ENCODE data around the gene CARD14.
"Not testable (repeated sequence)": the region's sequence is repeated elsewhere in the genome, so short reads cannot be mapped to it uniquely, and the experiment has no call there.

CARD14 gene

GRCh38 chr17:80223838-80224497, 54.1 kb downstream of the CARD14 start:
- DNase-seq = no peak

GRCh38 chr17:80224683-80225082, 54.9 kb downstream of the CARD14 start:
- no peak for DNase-seq

- no peak for DNase-seq
Observed at GRCh38 chr17:80225230-80225629, 55.4 kb downstream of the CARD14 start.

- DNase-seq = no peak
Observed at GRCh38 chr17:80227156-80227555, 57.3 kb downstream of the CARD14 start.

GRCh38 chr17:80227666-80228065, 57.8 kb downstream of the CARD14 start:
- no peak for DNase-seq

- DNase-seq = no peak
Observed at GRCh38 chr17:80228477-80228876, 58.6 kb downstream of the CARD14 start.

- DNase-seq = no peak
Observed at GRCh38 chr17:80229011-80229410, 59.2 kb downstream of the CARD14 start.

- DNase-seq = no peak
Observed at GRCh38 chr17:80232438-80232837, 62.6 kb downstream of the CARD14 start.

GRCh38 chr17:80233202-80233601, 63.4 kb downstream of the CARD14 start:
- no peak for DNase-seq

- DNase-seq = no peak
Observed at GRCh38 chr17:80236911-80237310, 67.1 kb downstream of the CARD14 start.

GRCh38 chr17:80237386-80237785, 67.6 kb downstream of the CARD14 start:
- DNase-seq = no peak

- DNase-seq = no peak
Observed at GRCh38 chr17:80242505-80242904, 72.7 kb downstream of the CARD14 start.

- no peak for DNase-seq
Observed at GRCh38 chr17:80243526-80244433, 74.0 kb downstream of the CARD14 start.

- DNase-seq = not testable (repeated sequence)
Observed at GRCh38 chr17:80244448-80244847, 74.6 kb downstream of the CARD14 start.

GRCh38 chr17:80244871-80245509, 75.2 kb downstream of the CARD14 start:
- DNase-seq = no peak

GRCh38 chr17:80245566-80246265, 75.9 kb downstream of the CARD14 start:
- DNase-seq = no peak

- no peak for DNase-seq
Observed at GRCh38 chr17:80246266-80246681, 76.4 kb downstream of the CARD14 start.

- DNase-seq = no peak
Observed at GRCh38 chr17:80246726-80247125, 76.9 kb downstream of the CARD14 start.

- no peak for DNase-seq
Observed at GRCh38 chr17:80247561-80247960, 77.7 kb downstream of the CARD14 start.

GRCh38 chr17:80248001-80248893, 78.4 kb downstream of the CARD14 start:
- no peak for DNase-seq

All from right kidney (tissue), 1 donor.